IMR-90 (cell line): ENCODE data around the gene PSMG3. TPM values are rescaled to one million over a fixed set of nuclear protein-coding genes. Genes with fewer than 3 reads are reported as not detected.
A peak's percentile ranks its signal among the peaks of the same experiment; 100 is the strongest.

Experiments used
- ATAC-seq: fragments of 200-7000 bp; cut with Tn5 transposase; 2 replicates; pipeline ENCODE4 v1.9.1; 2020; ENCODE audit warnings: low read depth, mild to moderate bottlenecking, moderate library complexity
- BruUV-seq: library from RNA; stranded (reverse); fragments of 400-500 nt; replicated peaks from 2 replicates; lab custom pipeline; 2021; lab: Mats Ljungman, UMichigan
- CTCF ChIA-PET: fragments of 300-600 bp; formaldehyde crosslinking; extraction: SDS; loops from one replicate; lab custom pipeline; 2021; ENCODE audit warnings: antibody characterized with exemption; lab: Yijun Ruan, JAX
- POLR2A ChIA-PET: fragments of 300-600 bp; sonication (Branson Sonifier 250); formaldehyde crosslinking; loops from one replicate; lab custom pipeline; 2022; ENCODE audit warnings: antibody characterized with exemption; ENCODE audit not compliant: unreplicated experiment; lab: Charles Lee
- DNase-seq: peaks from one replicate; pipeline ENCODE4 v3.0.0; 2013
- H2AFZ ChIP-seq: replicated peaks from 2 replicates; pipeline ENCODE3; 2013; ENCODE audit warnings: low read length, mild to moderate bottlenecking; ENCODE audit not compliant: poor library complexity
- H2AK5ac ChIP-seq: 2 replicates; pipeline ENCODE4 v1.6.1; 2013; ENCODE audit warnings: low read depth, low read length, inconsistent platforms
- H2AK9ac ChIP-seq: replicated peaks from 2 replicates; pipeline ENCODE3; 2013; ENCODE audit warnings: mild to moderate bottlenecking, low read depth, low read length, moderate library complexity; ENCODE audit not compliant: poor library complexity
- H2BK120ac ChIP-seq: 2 replicates; pipeline ENCODE4 v1.6.1; 2013; ENCODE audit warnings: low read depth, low read length, inconsistent platforms
- H2BK15ac ChIP-seq: 3 replicates; pipeline ENCODE4 v1.6.1; 2013; ENCODE audit warnings: low read depth, low read length, inconsistent platforms
- H2BK20ac ChIP-seq: 2 replicates; pipeline ENCODE4 v1.6.1; 2013; ENCODE audit warnings: low read depth, mild to moderate bottlenecking, inconsistent platforms, low read length, moderate library complexity
- H2BK5ac ChIP-seq: 2 replicates; pipeline ENCODE4 v1.6.1; 2013; ENCODE audit warnings: mild to moderate bottlenecking, low read depth, low read length, inconsistent platforms; ENCODE audit not compliant: poor library complexity, severe bottlenecking
- H3K14ac ChIP-seq: replicated peaks from 2 replicates; pipeline ENCODE4 v1.6.1; 2013; ENCODE audit warnings: low read depth, low read length, inconsistent platforms
- H3K18ac ChIP-seq: 2 replicates; pipeline ENCODE4 v1.6.1; 2013; ENCODE audit warnings: low read depth, low read length, control low read depth
- H3K23ac ChIP-seq: 2 replicates; pipeline ENCODE4 v1.6.1; 2013; ENCODE audit warnings: low read depth, low read length, inconsistent platforms
- H3K27ac ChIP-seq: 2 replicates; pipeline ENCODE4 v1.5.1; 2013; ENCODE audit warnings: mild to moderate bottlenecking, control low read depth, low read length; ENCODE audit not compliant: insufficient read depth
- H3K27me3 ChIP-seq: 2 replicates; pipeline ENCODE4 v1.6.1; 2013; ENCODE audit warnings: low read length; ENCODE audit not compliant: control insufficient read depth, insufficient read depth
- H3K36me3 ChIP-seq: 2 replicates; pipeline ENCODE4 v1.6.1; 2013; ENCODE audit warnings: low read length, mixed read lengths; ENCODE audit not compliant: control insufficient read depth, insufficient read depth
- H3K4ac ChIP-seq: 2 replicates; pipeline ENCODE4 v1.6.1; 2013; ENCODE audit warnings: low read depth, low read length, inconsistent platforms
- H3K4me1 ChIP-seq: 2 replicates; pipeline ENCODE4 v1.6.1; 2013; ENCODE audit warnings: low read length, mixed read lengths; ENCODE audit not compliant: control insufficient read depth, insufficient read depth
- H3K4me2 ChIP-seq: 2 replicates; pipeline ENCODE4 v1.6.1; 2013; ENCODE audit warnings: low read depth, mild to moderate bottlenecking, control low read depth, low read length, moderate library complexity
- H3K4me3 ChIP-seq: 2 replicates; pipeline ENCODE4 v1.5.1; 2013; ENCODE audit warnings: low read depth, mild to moderate bottlenecking, control low read depth, low read length, moderate library complexity; ENCODE audit not compliant: insufficient read depth
- H3K56ac ChIP-seq: 2 replicates; pipeline ENCODE4 v1.6.1; 2013; ENCODE audit warnings: low read length, inconsistent platforms; ENCODE audit not compliant: insufficient read depth; ENCODE audit errors: extremely low read depth
- H3K79me1 ChIP-seq, 2 experiments: 2 replicates each; pipeline ENCODE4 v1.6.1; 2013; ENCODE audit warnings: low read length in 2 of 2, inconsistent platforms in 1 of 2, low read depth in 1 of 2
- H3K9ac ChIP-seq: 2 replicates; pipeline ENCODE4 v1.6.1; 2013; ENCODE audit warnings: low read depth, low read length, control low read depth
- H3K9me1 ChIP-seq: 2 replicates; pipeline ENCODE4 v1.6.1; 2013; ENCODE audit warnings: low read length, inconsistent platforms; ENCODE audit not compliant: insufficient read depth
- H3K9me3 ChIP-seq: 2 replicates; pipeline ENCODE4 v1.6.1; 2013; ENCODE audit warnings: low read length; ENCODE audit not compliant: control insufficient read depth, insufficient read depth
- H4K20me1 ChIP-seq: 2 replicates; pipeline ENCODE4 v1.6.1; 2013; ENCODE audit warnings: low read length, inconsistent platforms; ENCODE audit not compliant: insufficient read depth
- H4K5ac ChIP-seq: 2 replicates; pipeline ENCODE4 v1.6.1; 2013; ENCODE audit warnings: mild to moderate bottlenecking, low read depth, low read length, control low read depth
- H4K8ac ChIP-seq, 2 experiments: 2 replicates each; pipeline ENCODE4 v1.6.1; 2013; ENCODE audit warnings: low read depth in 2 of 2, low read length in 2 of 2, control low read depth in 1 of 2, inconsistent platforms in 1 of 2
- H4K91ac ChIP-seq: 2 replicates; pipeline ENCODE4 v1.6.1; 2013; ENCODE audit warnings: low read depth, low read length, inconsistent platforms; ENCODE audit not compliant: insufficient read depth
- CEBPB ChIP-seq: IDR thresholded peaks from 2 replicates; pipeline ENCODE4 v1.6.1; 2012; ENCODE audit warnings: low read depth, low read length, improper control_type of control experiment
- MAFK ChIP-seq: IDR thresholded peaks from 2 replicates; pipeline ENCODE4 v1.6.1; 2012; ENCODE audit warnings: low read depth, low read length, improper control_type of control experiment
- RFX5 ChIP-seq: IDR thresholded peaks from 2 replicates; pipeline ENCODE4 v1.8.0; 2012; ENCODE audit warnings: low read depth, mild to moderate bottlenecking, low read length, moderate library complexity
- SMC3 ChIP-seq: fragments of 150-350 bp; IDR thresholded peaks from 2 replicates; pipeline ENCODE4 v1.6.1; 2016; ENCODE audit warnings: low read depth, mild to moderate bottlenecking, antibody characterized with exemption, low read length, moderate library complexity
- USF2 ChIP-seq: fragments of 150-350 bp; IDR thresholded peaks from 2 replicates; pipeline ENCODE4 v1.6.1; 2017; ENCODE audit warnings: mild to moderate bottlenecking, antibody characterized with exemption, low read length, low read depth
- WGBS, 2 experiments: methylation state at CpG; one replicate each; pipeline versions ENCODE4 v1.1.5 to v1.1.7; 2013; ENCODE audit warnings: missing lambda C conversion rate in 2 of 2; ENCODE audit not compliant: insufficient read length in 1 of 2; ENCODE audit errors: extremely low coverage in 2 of 2; 5-methylcytosine and 5-hydroxymethylcytosine counted together
- dilution Hi-C: fragments of 300-500 bp; cut with HindIII; formaldehyde crosslinking; loops from one replicate; pipeline ENCODE4 v1.14.3; 2018; ENCODE audit warnings: low sequenced_read_pairs; ENCODE audit not compliant: unreplicated experiment
- in situ Hi-C: fragments of 300-500 bp; cut with MboI; formaldehyde crosslinking; loops from 3 replicates; pipeline ENCODE4 v1.14.3; 2019; ENCODE audit warnings: low sequenced_read_pairs, inconsistent platforms, mixed read lengths
- intact Hi-C: fragments of 100-400 bp; cut with micrococcal nuclease; formaldehyde crosslinking; loops from 2 replicates; pipeline ENCODE4 v1.10.0; 2022
- polyA plus RNA-seq, 3 experiments: library from polyadenylated mRNA; depleted of rRNA; stranded (reverse); fragments of >200 nt; gene quantifications; 2 replicates each; pipeline ENCODE4 v1.2.3, GENCODE V29; 2012; ENCODE audit warnings: low replicate concordance in 1 of 3
- total RNA-seq: library from RNA; depleted of rRNA; stranded (reverse); fragments of >200 nt; gene quantifications from 2 replicates; pipeline ENCODE4 v1.2.3, GENCODE V29; 2012

Gene PSMG3
- total and polyA plus RNA-seq, 2 of the 4 experiments (the other 2 are of a cell fraction): 37.3 to 54.1 TPM

DNA sequence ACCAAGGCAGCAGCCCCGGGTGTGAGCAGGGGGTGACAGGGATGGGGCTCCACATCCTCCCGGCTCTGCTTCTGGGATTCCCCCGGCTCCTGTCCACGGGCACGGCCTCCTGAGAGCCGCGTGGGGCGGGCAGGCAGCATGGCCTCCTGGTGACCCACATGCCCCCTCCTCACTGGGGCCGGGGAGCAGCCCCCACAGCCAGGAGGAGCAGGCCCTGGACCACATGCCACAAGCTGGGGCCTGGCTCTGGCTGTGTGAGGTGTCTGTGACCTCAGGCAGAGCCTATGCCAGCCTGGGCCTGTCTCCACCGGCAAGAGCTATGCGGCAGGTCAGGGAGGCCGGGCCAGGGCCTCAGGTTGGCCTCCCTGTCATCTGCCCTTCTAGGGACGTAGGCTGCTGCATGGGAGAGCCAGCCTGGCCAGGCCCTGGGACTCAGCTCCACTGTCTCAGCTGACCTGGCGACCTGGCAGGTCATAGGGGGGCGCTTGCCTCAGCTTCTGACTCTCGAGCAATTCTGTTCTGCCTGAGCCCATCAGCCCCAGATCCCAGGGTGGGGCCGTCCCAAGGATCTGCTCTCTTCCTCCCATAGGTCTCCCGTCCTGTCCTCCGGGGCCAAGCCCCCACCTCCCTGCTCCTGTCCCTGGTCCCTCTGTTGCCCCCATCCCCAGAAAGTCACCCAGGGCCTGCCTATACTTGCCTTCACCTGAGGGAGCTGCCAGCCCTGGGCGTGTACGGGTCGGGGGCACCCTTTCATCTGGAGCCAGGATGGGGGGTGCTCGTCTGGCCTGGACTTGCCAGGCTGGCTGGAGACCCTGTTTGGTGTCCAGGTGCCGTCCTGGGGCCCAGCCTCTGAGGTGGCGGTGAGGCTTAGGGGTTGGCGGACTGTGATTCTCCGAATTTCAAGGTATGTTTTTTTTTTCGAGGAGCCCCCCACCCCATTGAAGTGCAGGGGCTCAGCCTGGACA, 9.9 kb downstream of the PSMG3 start (continued):
- TF ChIP-seq SMC3 (no peak), CEBPB (no peak)

- dilution Hi-C loops (no loop called here), in situ Hi-C loops (no loop called here), intact Hi-C loops (no loop called here)
- Histone ChIP-seq H3K56ac (no peak overlapping the region), H3K27me3 (no peaks in the 10 kb centered on the region), H2BK15ac (no peak overlapping the region), H3K9ac (no peak overlapping the region), H3K4me1 (peaks cover 16% of the 10 kb centered on the region), H3K36me3 (no peaks in the 10 kb centered on the region), H3K4me3 (no peak overlapping the region), H3K9me1 (peaks cover 11% of the 10 kb centered on the region), H2AK5ac (0 out of 2 replicates have a peak overlapping the region, but pooled peaks have one; percentile 16), H3K18ac (no peak overlapping the region), H3K79me1 (peaks cover 0 to 14% of the 10 kb centered on the region in 2 experiments; a peak in 1 of 4 replicates), H2AK9ac (peak overlapping the region; percentile 48), H3K27ac (no peak overlapping the region), H3K23ac (no peak overlapping the region), H2BK5ac (no peak overlapping the region), H2AFZ (no peak overlapping the region), H3K4ac (no peak overlapping the region), H2BK120ac (no peak overlapping the region), H3K4me2 (no peak overlapping the region), H3K9me3 (no peaks in the 10 kb centered on the region), H2BK20ac (no peak overlapping the region), H4K91ac (no peak overlapping the region), H4K5ac (no peak overlapping the region), H4K8ac (no peak overlapping the region), H4K20me1 (no peaks in the 10 kb centered on the region), H3K14ac (no peak overlapping the region)
- ATAC-seq (no peak), DNase-seq (no peak)
- CTCF ChIA-PET: interaction anchor here (0.6 kb wide), 1 partner anchor 50 kb away, joined by 3 read pairs; no protein-coding TSS in a partner anchor
- WGBS, 2 experiments: 94% methylated on average over 19 of the region's 32 CpGs; no CpG with 5 or more reads in 1 of the 2 experiments
- no TSS peak for BruUV-seq
- POLR2A ChIA-PET: no interaction called here
- TF ChIP-seq MAFK: no peak
- TF ChIP-seq USF2: no peak
- TF ChIP-seq RFX5: no peak
Measured at GRCh38 chr7:1558841-1559625, 10.8 kb downstream of the PSMG3 start.
